Activated effector memory CD4-positive, alpha-beta T cell treated with anti-CD3 and anti-CD28 coated beads, Interleukin-2, amount 50 U/mL, for 16 hours (primary cell): Measurements from ENCODE around the gene PHACTR1.
"Not testable (repeated sequence)": the region's sequence is repeated elsewhere in the genome, so short reads cannot be mapped to it uniquely, and the experiment has no call there.

Experiments
- DNase-seq: peaks from one replicate; pipeline ENCODE4 v3.0.0-alpha.2; 2020

PHACTR1 gene

DNA sequence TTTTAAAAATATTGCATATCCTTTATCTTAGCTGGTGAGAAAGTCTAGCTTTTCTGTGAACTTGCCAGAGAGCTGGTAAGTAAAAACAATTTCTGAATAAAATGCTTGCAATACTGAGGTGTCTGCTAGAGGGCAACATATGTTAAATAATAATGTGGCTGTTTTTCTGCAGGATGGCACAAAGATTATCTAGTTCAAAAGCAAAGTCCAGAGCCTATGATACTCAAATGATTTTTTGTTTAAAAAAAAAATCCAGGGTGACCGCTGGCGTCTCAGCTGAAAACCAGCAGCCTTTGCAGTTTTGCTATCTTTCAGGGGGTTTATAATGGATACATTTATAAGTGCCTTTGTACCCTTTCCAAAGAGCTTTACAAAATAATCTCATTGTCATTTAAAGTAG lies 194.9 kb downstream of the PHACTR1 start:
- DNase-seq, result no peak

DNA sequence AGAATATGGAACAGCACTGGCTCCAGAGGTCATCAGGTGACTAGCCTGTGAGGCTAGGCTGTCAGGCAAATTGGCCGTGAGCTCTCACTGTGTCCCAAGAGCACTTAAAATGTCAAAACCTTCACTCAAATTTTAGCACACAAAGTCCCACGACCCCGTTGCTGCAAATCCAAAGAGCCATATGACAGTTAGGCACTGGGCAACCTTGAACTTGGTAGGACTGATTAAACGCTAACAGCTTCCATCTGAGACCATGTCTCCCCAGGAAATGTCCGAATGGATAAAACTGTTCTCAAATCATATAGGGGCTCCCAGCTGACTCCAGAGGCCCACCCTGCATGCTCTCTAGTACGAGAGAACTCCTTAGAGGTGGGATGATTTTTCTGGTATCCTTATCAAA lies 196.6 kb downstream of the PHACTR1 start:
- no peak for DNase-seq

DNA sequence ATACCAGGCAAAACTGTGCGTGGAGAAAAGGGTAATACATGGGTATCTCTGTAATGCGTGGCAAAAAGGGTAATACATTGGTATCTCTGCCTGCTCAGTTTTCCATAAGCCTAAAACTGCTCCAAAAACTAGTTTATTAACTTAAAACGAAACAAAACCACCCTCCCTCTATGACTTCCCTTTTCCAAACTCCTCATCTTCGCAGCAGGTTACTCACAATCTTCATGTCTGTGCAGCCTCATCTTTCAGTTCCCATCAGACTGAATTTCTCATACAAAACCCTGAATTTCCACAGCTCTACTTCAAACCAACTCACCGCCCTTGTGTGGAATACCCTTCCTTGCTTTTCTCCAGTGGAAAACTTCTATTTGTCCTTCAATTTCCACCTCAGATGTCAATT lies 199.4 kb downstream of the PHACTR1 start:
- no peak for DNase-seq

DNA sequence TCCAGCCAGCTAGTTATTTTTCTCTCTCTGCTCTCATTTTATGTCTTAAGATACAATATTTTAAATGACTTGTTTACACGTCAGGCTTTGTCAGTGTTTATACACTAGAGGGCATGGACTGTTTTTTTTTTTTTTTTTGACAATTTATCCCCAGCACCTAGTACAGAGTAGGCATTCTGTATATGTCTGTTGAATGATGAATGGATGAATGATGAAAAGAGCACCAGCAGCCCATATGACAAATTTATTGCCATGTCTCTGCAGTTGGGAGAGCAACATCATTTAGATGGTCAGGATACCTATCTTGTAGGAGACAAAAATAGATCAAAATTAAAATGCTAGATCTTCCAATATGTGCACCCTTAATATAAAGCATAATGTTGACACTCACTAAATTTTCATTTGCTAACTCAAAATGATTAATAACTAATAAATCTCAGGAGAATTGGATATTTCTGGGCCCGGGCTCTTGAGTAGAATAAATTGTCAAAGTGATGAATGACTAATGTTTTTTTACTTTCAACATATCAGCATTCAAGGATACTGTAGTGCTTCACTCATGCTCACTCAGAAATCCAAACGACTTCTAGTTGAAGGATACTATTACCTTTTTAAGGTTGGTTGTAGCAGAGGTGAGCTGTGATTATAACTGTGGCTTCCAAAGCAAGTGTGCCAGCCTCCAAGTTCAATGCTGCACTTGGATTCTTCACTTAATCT lies 200.0 kb downstream of the PHACTR1 start:
- DNase-seq, result no peak

DNA sequence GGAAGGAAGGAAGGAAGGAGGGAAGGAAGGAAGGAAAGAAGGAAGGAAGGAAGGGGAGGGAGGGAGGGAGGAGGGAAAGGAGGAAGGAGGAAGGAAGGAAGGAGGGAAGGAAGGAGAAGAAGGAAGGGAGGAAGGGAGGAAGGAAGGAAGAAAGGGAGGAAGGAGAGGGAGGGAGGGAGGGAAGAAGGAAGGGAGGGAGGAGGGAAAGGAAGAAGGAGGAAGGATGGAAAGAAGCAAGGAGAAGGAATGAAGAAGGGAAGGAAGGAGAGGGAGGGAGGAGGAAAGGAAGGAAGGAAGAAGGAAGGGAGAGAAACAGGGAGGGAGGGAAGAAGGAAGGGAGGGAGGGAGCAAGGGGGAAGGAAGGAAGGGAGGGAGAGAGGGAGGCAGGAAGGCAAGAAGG lies 204.9 kb downstream of the PHACTR1 start:
- no peak for DNase-seq

DNA sequence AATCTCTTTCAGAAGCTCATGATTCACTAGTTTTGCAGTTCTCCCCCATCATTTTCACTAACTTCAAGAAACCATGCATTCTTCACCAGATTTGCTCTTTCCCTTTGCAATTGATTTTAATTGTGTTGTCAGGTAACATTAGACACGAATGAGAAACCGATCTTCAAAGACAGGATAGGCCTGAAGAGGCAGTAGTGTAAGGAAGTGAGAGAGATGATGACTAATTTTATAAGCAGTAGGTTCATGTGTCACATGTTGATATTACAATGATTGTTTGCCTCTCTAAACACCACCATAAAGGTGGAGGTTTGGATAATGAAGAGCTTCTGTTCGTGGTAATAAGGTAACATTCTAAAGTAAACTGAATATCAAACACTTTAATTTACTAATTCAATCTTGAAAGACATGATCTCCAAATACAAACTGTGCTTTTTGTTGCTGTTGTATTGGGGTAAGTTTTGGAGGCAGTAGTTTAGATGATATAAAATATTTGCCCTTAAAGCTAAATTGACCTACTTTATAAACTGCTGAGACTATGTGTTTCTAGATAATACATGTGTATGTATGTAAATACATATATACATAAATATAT lies 207.2 kb downstream of the PHACTR1 start:
- no peak for DNase-seq

DNA sequence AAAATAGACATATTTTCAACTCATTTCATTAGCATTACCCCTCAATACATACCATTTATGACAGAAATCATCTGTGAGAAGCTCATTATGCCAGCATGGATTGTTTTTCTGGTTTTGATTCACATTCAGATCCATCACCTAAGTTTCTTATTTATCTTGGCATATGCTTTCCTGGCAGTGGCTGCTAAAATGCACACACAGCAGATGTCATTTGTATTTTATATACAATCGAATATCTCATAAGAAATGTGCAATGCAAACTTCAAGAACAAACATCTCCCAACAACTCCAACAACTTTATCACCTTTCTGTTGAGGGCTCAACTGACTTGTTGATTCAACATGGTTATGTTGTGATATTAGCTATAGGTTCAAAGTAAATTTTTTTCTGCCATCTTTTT lies 208.3 kb downstream of the PHACTR1 start:
- DNase-seq, result no peak

DNA sequence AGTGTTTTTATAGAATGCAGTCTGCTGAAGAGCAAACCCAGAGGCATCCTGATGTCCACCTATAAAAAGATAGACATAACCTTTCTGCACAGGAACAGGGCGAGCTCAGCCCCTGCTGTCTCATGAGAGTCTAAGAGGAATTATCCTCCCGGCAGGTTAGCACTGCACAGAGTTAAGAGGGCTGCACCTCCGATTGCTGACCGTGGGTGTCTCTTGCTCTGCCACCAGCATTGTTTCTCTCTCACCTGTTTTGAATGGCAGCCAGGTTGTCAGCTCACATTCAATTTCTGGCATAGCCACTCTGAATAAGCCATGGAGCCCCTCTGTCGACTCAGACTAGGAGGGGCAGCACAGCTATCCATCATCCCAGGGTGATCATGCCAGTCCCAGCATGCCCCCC lies 211.2 kb downstream of the PHACTR1 start:
- no peak for DNase-seq

DNA sequence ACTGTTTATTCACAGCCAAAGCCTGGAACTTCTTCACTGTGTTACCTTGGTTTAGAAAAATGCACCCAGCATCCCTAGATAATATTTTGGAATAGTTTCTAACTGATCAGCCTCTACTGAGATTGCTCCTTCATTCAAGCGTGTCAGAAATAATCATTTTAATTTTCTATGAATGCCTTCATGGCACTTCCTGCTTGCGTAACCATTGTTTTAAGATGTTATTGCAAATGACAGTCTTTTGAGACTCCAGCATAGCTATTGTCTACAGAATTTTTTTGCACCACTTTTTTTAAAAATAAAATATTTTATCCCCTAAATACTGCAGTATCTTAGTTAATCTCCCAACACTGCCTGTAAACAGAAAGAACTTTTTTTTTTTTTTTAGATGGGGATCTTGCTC lies 213.1 kb downstream of the PHACTR1 start:
- DNase-seq, result no peak

DNA sequence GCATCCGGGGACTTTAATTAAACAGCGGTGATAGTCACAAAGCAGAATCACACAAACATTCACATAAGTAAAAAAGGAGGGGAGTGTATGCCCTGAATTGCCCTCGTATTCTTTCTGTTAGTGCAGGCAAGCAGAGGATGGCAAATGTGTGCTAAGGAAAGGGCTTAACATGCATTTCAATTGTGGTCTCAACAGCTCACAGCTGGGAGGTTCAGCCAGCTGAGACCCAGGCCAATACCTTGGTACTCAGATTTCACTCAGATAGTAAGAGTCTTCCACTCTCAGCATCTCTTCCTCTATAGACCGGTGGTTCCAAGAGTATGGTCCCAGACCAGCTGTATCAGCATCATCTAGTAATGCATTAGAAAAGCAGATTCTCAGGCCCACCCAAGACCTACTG lies 215.1 kb downstream of the PHACTR1 start:
- no peak for DNase-seq

DNA sequence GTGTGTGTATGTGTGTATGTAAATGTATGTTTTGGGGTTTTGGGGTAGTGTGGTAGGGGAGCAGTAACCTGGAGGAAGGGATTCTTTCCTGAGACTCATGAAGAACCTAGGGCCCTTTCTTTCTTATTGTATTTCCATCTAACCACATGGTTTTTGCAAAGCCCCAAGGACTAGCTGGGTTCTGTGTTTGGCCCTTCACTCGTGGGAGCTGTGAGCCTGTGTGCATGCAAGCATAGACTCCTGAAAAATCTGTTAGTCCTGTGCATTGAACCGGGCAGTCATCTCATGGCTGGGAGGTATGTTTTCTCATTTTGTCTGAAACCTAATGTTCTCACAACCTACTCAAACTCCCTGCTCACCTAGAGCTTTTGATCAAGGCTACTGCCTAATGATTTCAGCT lies 219.1 kb downstream of the PHACTR1 start:
- no peak for DNase-seq

DNA sequence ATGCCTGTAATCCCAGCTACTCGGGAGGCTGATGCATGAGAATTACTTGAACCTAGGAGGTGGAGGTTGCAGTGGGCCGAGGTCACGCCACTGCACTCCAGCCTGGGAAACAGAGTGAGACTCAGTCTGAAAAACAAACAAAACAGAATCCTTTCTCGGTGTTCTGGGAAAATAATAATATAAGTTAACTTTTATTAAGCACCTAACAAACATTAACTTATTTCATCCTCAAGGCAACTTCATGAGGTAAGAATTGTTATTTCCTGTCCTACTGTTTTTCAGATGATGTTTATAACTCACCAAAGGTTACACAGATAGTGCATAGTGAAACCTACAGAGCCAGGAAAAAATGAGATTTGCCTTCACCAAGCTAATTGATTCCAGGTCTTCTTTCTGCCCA lies 221.4 kb downstream of the PHACTR1 start:
- no peak for DNase-seq

DNA sequence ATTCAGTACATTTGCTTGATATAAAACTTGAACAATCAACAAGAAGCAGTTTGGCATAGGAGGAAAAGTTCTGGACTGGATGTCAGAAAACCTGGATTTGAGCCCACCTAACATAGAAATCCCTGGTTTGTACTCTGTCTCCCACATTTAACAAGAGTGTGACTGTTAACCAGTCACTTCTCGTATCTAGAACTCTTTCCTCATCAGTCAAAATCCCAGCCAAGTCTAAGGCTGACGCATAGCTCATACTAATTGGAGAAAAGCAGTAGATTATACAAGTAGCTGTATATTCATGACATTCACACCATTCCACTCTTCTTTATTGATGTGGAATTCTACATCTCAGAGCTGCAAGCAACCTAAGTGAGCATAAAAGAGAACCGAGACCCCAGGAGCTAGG lies 222.7 kb downstream of the PHACTR1 start:
- no peak for DNase-seq

DNA sequence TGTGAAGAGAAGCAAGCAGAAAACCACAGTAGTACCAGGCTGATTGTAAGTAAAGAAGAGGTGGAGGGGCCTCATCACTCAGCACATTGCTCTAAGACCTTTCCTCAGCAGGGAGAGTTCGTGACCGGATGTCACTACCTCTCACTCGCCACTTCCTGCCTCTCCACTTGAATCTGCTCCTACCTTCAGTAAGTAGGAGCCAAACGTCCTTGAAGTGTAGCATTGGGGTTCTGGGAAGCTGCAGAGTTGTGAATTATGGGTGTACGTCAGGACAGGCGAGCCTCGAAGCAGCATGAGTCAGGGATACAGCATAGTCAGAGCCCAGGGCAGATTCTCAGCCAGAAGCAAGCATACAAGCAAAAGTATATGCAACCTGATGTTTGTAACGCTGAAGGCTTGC lies 224.9 kb downstream of the PHACTR1 start:
- no peak for DNase-seq

DNA sequence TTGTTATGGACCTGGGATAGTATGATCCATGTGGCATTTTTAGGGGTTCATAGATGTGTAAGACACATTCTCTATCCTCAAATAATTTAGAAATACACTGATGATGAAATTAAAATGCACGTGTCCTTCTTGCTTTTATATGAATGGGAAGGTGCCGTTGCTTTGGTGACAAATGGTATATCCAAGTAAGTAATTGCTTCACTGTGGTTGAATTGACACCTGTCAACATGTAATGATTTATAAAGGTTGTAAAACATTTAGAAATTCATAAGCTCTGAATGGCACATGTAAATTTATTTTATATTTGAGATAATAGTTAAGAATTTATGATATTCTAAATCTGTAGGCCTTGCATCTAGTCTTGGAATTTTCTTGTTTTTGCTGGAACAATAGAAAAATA lies 227.0 kb downstream of the PHACTR1 start:
- DNase-seq, result no peak

DNA sequence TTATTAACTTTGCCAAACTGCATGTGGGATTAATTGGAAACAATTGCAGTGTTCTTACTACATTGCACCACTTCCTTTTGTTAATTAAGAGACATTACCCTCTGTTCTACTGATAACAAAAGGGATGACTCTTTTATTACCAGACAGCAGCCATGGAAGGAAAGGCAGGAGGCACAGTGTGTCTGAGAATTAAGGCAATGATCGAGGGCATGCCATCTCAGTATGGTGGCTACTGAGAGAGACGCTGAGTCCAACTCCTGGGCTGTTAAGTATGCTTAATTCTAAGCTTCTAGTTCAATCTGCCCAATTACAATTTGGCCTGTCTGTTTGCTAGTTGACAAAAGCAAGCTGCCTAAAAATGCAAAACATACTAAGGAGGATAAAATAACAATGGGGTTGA lies 227.4 kb downstream of the PHACTR1 start:
- no peak for DNase-seq

DNA sequence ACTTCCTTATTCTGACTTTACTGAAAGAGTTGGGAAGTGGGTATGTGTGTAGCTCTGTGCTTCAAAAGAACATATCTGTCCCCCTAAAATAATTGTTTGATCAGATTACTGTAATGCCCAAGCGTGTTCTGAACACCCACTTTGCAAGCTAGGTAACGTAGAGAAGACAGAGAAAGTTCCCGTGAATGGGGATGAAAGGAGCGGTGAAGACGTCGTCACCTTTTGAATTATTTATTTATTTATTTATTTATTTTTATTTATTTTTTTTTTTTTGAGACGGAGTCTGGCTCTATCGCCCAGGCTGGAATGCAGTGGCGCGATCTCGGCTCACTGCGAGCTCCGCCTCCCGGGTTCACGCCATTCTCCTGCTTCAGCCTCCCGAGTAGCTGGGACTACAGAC lies 228.0 kb downstream of the PHACTR1 start:
- DNase-seq, result not testable (repeated sequence)

DNA sequence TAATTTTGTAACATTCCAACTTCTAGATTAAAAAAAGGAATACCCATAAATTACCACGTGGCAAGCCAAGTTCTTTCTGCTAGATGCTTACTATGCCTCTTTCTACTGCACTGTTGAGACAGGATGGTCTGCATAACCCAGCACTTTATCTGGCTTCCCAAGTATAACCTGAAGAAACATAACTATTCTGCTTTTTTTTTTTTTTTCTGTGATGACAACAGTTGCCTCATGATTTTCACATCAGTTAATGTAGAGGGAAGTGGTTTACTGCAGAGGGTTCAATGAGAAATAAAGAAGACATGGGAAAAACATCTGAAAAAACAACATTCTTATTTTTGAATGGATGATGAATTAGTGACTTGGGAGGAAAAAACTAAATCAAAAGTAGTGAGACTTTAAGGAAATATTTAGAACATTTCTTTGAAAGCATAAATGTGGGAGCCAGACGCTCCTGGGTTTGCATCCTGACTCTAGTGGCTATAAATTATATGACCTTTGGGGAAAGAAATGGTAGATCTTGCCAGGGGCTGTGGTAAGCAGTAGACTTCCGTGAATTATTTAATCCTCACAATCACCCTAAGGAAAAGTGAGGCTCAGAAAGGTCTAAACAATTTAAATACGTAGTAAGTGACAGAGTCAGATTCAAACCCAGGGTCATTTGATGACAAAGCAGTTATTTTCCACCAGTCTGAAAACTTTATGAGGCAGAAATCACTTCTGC lies 230.7 kb downstream of the PHACTR1 start:
- no peak for DNase-seq

DNA sequence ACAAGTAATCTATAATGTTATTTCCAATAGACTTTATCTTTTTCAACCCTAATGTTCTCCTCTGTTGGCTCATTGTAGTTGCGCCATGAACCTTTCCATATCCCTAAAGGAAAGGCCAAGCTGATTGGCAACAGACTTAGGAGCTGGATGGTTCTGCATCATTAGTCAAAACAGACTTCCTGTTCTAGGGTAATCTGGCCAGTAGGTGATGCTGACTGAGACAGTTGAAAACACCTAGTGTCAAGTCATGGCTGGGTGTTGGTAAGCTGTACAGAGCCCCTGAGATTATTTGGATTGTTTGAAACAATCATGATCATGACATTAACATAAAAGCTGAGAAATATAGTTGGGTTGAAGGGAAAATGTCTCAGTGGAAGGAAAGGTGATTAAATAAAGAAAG lies 231.4 kb downstream of the PHACTR1 start:
- no peak for DNase-seq

DNA sequence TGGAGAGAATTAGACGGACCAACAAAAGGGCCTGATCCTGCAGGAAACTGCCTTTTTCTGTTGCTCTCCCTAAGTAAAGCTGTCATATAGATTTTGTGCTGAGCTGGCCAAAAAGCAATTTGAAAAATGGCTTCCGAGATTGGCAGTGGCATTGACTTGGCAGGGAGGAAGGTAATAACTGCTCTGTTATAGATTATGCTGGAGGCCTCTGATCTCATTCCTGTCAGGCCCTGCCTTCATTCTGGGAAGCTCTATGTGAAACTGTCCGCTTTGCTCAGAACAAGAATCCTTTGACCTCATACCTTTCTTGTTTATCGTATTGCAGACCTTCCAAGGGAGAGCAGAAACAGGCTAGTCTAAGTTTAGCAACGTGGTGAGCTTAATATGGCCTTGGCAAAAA lies 234.4 kb downstream of the PHACTR1 start:
- no peak for DNase-seq

DNA sequence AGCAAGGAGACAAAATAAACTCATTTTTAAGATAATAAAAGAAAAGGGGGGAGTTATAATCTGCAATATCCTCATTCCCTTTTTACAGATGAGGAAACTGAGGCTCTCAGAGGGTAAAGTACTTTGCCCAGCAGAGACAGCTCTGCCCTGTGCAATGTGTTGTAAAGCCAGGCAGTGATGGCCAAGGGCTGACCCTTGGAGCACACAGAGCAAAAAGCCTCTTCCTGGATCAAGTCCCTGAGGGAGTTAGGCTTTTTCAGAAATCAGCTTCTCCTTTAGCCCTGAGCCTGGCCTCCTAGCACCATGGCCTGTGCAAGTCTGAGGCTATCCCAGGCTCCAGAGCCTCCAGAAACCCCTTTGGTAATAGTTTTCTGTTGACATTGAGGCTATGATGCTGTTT lies 234.8 kb downstream of the PHACTR1 start:
- no peak for DNase-seq

DNA sequence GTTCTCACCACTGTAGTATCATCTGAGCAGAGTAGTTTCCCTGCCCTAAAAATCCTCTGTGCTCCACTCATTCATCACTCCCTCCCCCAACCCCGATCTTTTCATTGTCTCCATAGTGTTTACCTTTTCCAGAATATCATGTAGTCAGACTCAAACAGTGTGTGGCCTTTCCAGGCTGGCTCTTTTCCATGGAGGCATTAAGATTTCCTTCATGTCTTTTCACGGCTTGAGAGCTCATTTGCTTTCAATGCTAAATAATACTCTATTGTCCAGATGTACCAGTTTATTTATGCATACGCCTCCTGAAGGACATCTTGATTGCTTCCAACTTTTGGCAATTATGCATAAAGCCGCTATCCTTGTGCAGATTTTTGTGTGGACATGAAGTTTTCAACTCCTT lies 235.8 kb downstream of the PHACTR1 start:
- no peak for DNase-seq

DNA sequence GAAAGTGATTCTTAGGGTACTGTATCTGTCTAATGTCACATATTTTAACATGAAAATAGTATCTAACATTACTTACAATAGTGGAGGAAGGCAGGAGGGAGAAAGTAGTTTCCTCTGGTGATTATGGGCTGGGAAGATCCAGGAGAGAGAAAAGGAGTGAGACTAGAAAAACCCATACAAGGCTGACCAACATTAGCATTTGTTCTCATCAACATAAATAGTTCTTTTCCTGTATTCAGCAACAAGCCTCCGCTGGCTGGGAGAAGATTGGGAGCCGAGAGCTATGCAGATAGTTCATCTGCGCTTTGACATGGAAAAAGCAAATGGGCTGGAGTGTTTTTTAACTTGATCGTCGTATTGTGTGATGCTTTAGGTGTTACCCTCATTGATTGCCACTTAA lies 239.4 kb downstream of the PHACTR1 start:
- no peak for DNase-seq

DNA sequence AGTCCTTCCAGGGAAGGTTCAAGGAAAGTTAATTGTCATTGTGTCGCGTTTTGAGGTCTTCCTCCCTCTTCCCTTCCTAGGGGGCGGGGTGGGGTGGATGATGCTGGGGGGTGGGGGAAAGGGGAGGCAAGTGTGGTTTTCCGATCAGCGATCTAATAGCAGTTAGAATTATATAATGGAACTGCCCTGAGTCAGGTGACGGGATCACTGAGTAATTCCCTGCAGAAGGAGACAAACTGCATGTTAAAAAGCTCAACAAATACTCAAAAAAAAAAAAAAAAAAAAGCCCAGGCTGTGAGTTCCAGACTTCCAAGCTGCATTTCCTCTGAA lies 240.4 kb downstream of the PHACTR1 start:
- DNase-seq, result no peak
